Cardiac muscle cell (in vitro differentiated cells and primary cell): ENCODE results near the gene VWCE. TPM values are rescaled to one million over a fixed set of nuclear protein-coding genes. Genes with fewer than 3 reads are reported as not detected.

Source experiments
- DNase-seq, 2 donors: peaks; one replicate each; pipeline versions ENCODE4 v3.0.0 to v3.0.0-alpha.2; 2010 to 2017; ENCODE audit warnings: low read depth in 1 of 2, low spot score in 1 of 2
- H3K27ac ChIP-seq: fragments of 200-600 bp; sonication (generic); 2 replicates; pipeline ENCODE4 v1.5.1; 2016
- H3K27me3 ChIP-seq: fragments of 200-600 bp; sonication (generic); 2 replicates; pipeline ENCODE4 v1.6.0; 2016; ENCODE audit warnings: control low read depth
- H3K36me3 ChIP-seq: fragments of 200-600 bp; sonication (generic); 2 replicates; pipeline ENCODE4 v1.5.1; 2016; ENCODE audit warnings: control low read depth
- H3K4me1 ChIP-seq: fragments of 200-600 bp; sonication (generic); 2 replicates; pipeline ENCODE4 v1.8.1; 2017; ENCODE audit warnings: low read depth, mild to moderate bottlenecking, mixed run types
- H3K4me3 ChIP-seq: fragments of 200-600 bp; sonication (generic); 2 replicates; pipeline ENCODE4 v1.5.1; 2016; ENCODE audit warnings: mild to moderate bottlenecking
- H3K9me3 ChIP-seq: fragments of 200-600 bp; sonication (generic); 2 replicates; pipeline ENCODE4 v1.5.1; 2017; ENCODE audit warnings: low read depth, mild to moderate bottlenecking, control low read depth
- CTCF ChIP-seq: IDR thresholded peaks from 2 replicates; pipeline ENCODE4 v1.5.1; 2012; ENCODE audit warnings: low read depth, mild to moderate bottlenecking, low read length
- polyA plus RNA-seq: library from polyadenylated mRNA; unstranded; fragments of >200 nt; fragmentation: Nextera tagmentation; extraction: Ambion mirVana; gene quantifications from 2 replicates; pipeline ENCODE4 v1.2.1, GENCODE V29; 2016
- total RNA-seq: library from RNA; depleted of rRNA; stranded (reverse); fragments of >200 nt; gene quantifications from 2 replicates; pipeline ENCODE4 v1.2.3, GENCODE V29; 2016

Gene VWCE
- total and polyA plus RNA-seq, 2 experiments from 2014 or later: 2.3 to 3.1 TPM

GRCh38 chr11:61278001-61278470 is 17.1 kb downstream of the VWCE start:
- no peak for DNase-seq
- no peaks in the 10 kb centered on the region for H3K9me3 ChIP-seq
- no peak overlapping the region for H3K4me3 ChIP-seq
- no peaks in the 10 kb centered on the region for H3K4me1 ChIP-seq
- H3K27me3 ChIP-seq: no peaks in the 10 kb centered on the region
- no peaks in the 10 kb centered on the region for H3K36me3 ChIP-seq
- no peak overlapping the region for H3K27ac ChIP-seq
- no peak for TF ChIP-seq CTCF

DNA sequence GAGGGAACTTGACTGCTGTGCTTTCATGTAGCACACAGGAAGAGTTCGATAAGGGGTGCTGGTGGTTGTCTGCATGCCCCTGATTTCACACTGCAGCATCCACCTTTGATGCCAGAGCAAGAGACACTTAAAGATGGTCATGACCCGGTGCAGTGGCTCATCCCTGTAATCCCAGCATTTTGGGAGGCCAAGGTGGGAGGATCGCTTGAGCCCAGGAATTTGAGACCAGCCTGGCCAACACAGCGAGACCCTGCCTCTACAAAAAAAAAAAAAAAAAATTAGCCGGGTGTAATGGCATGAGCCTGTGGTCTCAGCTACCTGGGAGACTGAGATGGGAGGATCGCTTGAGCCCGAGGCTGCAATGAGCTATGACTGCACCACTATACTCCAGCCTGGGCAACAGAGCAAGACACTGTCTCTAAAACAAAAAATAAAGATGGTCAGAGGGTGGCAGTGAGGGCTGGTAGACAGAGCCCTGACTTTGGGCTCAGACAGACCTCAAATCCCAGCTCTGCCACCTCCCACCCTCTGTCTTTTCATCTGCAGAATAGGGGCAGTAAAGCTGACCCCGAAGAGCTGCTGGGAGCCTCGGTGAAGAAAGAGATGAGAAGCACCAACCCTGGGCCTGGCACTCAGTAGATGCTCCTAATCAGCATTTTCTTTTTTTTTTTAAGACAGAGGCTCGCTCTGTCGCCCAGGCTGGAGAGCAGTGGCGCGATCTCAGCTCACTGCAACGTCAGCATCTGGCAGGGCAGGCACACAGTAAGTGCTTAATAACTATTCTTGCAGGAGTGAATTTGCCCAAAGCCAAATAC is 17.7 kb downstream of the VWCE start:
- TF ChIP-seq CTCF: no peak
- Histone ChIP-seq H3K4me1 (no peaks in the 10 kb centered on the region), H3K27ac (no peak overlapping the region), H3K27me3 (no peaks in the 10 kb centered on the region), H3K36me3 (no peaks in the 10 kb centered on the region), H3K9me3 (no peaks in the 10 kb centered on the region), H3K4me3 (no peak overlapping the region)
- DNase-seq: no peak

DNA sequence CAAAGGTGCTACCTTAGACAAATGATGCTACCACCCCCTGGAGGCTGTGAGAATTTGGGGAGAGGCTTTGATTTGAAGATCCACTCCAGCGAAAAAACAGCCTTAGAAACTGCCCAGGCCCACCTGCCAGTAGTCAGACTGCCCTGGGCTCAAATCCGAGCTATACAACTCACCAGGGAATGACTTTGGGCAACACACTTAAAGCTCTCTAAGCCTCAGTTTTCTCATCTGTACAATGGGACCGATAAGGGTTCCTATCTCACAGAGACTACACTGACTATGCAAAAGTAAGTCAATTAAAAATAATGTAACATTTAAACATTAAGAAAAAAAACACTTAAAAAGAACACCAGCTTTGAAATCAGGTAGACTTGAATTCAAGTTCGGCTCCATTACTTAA is 19.9 kb downstream of the VWCE start:
- DNase-seq: no peak
- Histone ChIP-seq H3K4me3 (no peak overlapping the region), H3K27me3 (no peaks in the 10 kb centered on the region), H3K9me3 (no peaks in the 10 kb centered on the region), H3K27ac (no peak overlapping the region), H3K36me3 (no peaks in the 10 kb centered on the region), H3K4me1 (no peaks in the 10 kb centered on the region)
- TF ChIP-seq CTCF: no peak

DNA sequence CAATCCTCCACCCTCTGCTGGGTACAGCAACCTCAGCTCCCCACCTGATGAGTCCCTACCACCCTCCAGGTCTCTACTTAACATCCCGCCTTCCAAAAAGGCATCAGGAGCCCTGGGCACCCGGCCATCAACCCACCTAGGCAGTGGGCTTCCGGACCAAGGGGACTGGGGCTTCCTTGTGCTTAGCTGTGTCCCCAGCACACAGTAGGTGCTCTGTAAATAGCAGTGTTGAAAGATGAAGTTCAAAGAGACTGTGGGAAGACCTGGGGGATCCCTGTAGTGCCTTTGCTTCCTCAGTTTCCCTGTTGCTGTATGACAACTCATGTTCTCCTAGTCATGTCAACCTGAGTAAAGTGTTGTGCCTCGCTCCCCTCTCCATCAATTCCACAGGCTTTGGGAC is 21.0 kb downstream of the VWCE start:
- Histone ChIP-seq H3K27ac (no peak overlapping the region), H3K9me3 (no peaks in the 10 kb centered on the region), H3K36me3 (no peaks in the 10 kb centered on the region), H3K4me1 (no peaks in the 10 kb centered on the region), H3K4me3 (no peak overlapping the region), H3K27me3 (no peaks in the 10 kb centered on the region)
- DNase-seq: no peak
- no peak for TF ChIP-seq CTCF

DNA sequence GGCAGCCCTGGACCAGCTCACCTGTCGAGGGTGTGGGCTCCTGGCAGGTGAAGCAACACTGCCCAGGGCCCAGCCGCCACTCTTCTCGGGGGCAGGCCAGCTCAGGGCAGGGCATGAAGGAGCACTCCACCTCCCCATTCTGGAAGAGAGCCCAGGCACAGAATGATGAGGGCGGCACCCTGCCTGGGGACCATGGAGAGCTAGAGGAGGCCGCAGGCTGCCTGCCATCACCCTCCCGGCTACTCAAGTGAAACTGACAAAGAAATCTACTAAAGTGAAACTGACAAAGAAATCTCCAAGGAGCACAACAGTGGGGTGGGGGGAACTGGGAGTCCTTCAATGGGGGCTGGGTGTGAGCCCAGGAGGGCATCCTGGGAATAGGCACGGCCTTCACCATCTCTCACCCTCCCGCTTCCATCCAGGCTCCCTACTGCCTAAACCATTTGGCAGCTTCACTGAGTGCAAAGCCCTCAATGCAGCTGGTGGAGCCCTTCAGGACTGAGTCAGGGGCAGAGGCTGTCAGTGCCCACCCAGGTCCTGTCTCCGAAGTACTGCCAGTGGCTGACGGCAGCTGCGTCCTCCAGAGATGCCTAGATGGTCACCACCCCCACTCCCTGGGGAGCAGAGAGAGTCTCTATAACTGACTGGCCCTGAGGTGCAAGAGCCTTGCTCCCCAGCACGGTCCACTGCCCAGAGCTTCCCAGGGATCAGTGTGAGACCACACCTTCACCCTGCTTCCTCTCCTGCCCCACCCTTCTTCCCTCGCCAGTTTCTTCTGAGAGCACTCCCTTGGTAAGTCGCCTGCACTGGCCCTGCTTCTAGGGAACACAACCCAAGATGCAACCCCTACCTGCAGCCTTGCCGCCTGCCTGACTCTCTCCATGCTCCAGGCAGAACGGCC is 21.7 kb downstream of the VWCE start:
- Histone ChIP-seq H3K9me3 (no peaks in the 10 kb centered on the region), H3K36me3 (no peaks in the 10 kb centered on the region), H3K4me1 (no peaks in the 10 kb centered on the region), H3K4me3 (no peak overlapping the region), H3K27ac (no peak overlapping the region), H3K27me3 (no peaks in the 10 kb centered on the region)
- DNase-seq: no peak
- TF ChIP-seq CTCF: no peak
